GM19240 (cell line): Measurements from ENCODE around the gene F13A1.
"Not testable (repeated sequence)": the region's sequence is repeated elsewhere in the genome, so short reads cannot be mapped to it uniquely, and the experiment has no call there.

Experiments
- DNase-seq: peaks from one replicate; pipeline ENCODE4 v3.0.0; 2011; ENCODE audit warnings: low spot score; ENCODE audit not compliant: insufficient read length

Gene F13A1

GRCh38 chr6:6317825-6318733 is 2.4 kb downstream of the F13A1 start:
- no peak for DNase-seq

- no peak for DNase-seq
Observed at GRCh38 chr6:6317386-6317785, 3.1 kb downstream of the F13A1 start.

GRCh38 chr6:6315660-6316059 is 4.8 kb downstream of the F13A1 start:
- DNase-seq = no peak

GRCh38 chr6:6314596-6314995 is 5.9 kb downstream of the F13A1 start:
- no peak for DNase-seq

- DNase-seq = no peak
Observed at GRCh38 chr6:6312901-6313441, 7.5 kb downstream of the F13A1 start.

GRCh38 chr6:6305575-6305974 is 14.9 kb downstream of the F13A1 start:
- DNase-seq = no peak

GRCh38 chr6:6300383-6300782 is 20.1 kb downstream of the F13A1 start:
- not testable (repeated sequence) for DNase-seq

- no peak for DNase-seq
Observed at GRCh38 chr6:6293317-6293716, 27.1 kb downstream of the F13A1 start.

- DNase-seq = no peak
Observed at GRCh38 chr6:6287415-6287814, 33.0 kb downstream of the F13A1 start.

GRCh38 chr6:6285679-6286078 is 34.8 kb downstream of the F13A1 start:
- DNase-seq = no peak

GRCh38 chr6:6284221-6284966 is 36.1 kb downstream of the F13A1 start:
- DNase-seq = no peak

GRCh38 chr6:6283746-6284145 is 36.7 kb downstream of the F13A1 start:
- no peak for DNase-seq

- DNase-seq = no peak
Observed at GRCh38 chr6:6282716-6283115, 37.7 kb downstream of the F13A1 start.

- no peak for DNase-seq
Observed at GRCh38 chr6:6277413-6277812, 43.0 kb downstream of the F13A1 start.

GRCh38 chr6:6270948-6271535 is 49.4 kb downstream of the F13A1 start:
- no peak for DNase-seq

GRCh38 chr6:6260196-6260722 is 60.2 kb downstream of the F13A1 start:
- DNase-seq = no peak

- DNase-seq = no peak
Observed at GRCh38 chr6:6256886-6257285, 63.6 kb downstream of the F13A1 start.

- no peak for DNase-seq
Observed at GRCh38 chr6:6256259-6256658, 64.2 kb downstream of the F13A1 start.

- DNase-seq = no peak
Observed at GRCh38 chr6:6251555-6252280, 68.7 kb downstream of the F13A1 start.

GRCh38 chr6:6248651-6249050 is 71.8 kb downstream of the F13A1 start:
- DNase-seq = no peak

- no peak for DNase-seq
Observed at GRCh38 chr6:6246544-6246943, 73.9 kb downstream of the F13A1 start.
